Suppressor macrophage treated with lipopolysaccharide for 4 hours (primary cell): ENCODE data around the gene ZBTB18.
"Not testable (repeated sequence)": the region's sequence is repeated elsewhere in the genome, so short reads cannot be mapped to it uniquely, and the experiment has no call there.

Experiments used
- DNase-seq: peaks from one replicate; pipeline ENCODE4 v3.0.0-alpha.2; 2020

ZBTB18 gene

DNA sequence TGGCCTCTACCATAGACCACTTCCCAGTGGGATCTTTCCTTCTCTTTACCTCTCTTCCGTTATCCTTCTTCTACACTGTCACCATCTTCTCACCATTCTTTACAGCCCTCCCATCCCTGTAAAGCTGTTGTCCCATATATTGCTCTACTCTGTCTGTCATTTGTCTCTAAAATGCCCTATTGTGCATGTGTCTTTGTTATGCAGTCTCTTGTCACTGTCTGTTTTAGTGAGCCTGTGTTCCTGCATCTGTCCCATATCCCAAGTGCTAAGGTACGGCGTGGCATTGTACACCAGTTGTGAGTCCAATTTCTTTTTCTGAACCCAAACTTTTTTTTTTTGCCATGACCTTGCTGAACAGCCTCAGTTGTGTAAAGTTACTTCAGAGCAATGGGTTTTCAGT is 8.8 kb upstream of the ZBTB18 start:
- no peak for DNase-seq

GRCh38 chr1:244044423-244044822 is 6.7 kb upstream of the ZBTB18 start:
- DNase-seq: no peak

GRCh38 chr1:244046254-244046653 is 4.8 kb upstream of the ZBTB18 start:
- not testable (repeated sequence) for DNase-seq

DNA sequence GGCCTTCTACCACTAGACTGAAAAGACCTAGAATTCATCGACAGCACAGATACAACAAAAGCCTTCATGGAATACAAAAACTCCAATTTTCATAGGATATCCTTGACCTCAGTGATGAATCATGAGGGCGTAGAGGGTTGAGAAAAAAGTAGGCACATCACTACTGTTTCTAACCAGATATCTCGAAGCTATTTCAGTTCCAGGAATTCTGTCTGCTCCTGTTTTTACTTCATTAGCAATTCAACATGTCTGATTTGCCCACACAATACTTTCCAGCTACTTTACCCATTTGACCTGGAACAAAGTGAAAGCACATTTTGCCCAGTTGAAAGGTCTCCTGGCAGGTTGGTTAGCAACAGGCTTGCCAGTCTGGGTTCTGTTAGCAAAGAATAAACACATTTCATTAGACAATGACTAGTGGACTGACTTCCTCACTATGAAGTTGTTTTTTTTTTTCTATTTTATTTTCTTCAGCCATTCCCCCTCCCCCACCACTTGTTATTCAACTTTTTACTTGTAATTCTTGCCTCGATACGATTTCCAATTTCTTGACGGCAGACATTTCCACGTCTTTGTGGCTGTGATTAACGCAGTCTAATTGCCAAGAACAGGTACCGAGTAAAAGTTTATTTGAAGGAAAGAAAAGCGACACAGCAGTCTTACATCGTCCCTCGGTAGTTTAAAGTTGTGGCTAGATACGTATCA is 4.0 kb upstream of the ZBTB18 start:
- DNase-seq: no peak

DNA sequence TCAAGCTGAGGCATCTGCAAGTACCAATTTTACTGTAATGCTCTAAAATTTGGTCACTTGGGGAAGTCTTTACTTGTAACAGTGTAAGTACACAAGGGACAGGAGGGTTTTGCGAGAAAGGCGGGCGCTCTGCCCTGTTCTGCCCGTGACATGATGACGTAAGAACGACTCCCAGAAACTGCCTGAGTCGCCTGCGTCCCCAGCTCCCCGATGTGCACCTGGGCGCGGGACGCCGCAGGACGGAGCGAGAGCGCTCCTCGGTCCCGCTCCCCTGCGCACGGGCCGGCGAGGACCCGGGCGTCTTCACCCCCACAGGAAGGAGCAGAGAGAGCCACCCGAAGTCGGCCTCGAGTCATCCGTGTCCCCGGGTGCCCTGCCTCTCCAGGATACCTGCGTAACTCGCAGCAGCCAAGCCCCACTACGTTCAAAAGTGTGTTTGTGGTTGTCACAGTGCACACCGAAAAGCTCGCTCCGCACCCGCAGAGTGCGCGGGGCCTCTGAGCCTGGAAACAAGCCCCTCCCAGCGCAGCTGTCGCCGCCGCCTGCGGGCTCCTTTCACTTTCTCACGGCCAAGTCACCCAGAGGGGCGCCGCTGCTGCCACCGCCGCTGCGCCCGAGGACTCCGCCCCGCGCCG is 3.3 kb upstream of the ZBTB18 start:
- DNase-seq: peak; percentile 52

GRCh38 chr1:244048256-244049161 is 2.6 kb upstream of the ZBTB18 start:
- DNase-seq: peak; percentile 99

DNA sequence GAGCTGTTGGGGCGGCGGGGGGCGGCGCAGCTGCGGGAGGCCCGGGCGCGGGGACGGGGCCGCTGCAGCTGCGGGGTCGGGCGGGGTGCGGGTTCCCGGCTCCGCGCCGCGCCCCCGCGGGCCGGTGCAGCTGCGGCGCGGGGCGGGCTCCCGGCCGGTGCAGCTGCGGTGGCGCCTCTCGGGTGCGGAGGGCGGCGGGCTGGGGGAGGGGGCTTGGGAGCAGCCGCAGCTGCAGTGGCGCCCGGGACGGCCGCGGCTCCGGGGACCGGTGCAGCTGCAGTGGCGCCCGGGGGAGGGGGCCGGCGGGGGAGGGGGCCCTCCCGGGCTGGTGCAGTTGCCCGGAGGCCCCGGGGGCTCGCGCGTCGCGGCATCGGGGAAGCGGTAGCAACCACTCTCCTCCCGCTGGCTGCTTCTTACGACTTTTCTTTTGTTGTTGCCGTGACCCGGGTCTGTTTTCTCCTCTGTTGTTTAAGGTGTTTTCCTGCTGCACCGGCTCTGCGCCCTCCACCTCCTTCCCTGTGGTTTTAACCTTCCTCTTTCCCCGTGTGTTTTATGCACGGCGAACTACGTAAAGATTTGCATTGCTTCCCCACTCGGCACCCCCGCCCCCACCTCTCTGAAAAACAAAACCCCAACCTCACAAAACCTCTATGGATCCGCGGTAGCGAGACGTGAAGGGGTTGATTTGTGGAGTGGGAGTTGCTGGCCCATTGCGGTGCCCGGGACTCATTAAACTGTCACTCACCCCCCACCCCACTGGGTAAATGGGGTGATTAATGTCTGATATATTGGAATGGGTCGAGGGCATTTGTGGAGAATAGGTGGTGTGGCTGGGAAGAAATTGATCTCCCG is 1.7 kb upstream of the ZBTB18 start:
- no peak for DNase-seq

DNA sequence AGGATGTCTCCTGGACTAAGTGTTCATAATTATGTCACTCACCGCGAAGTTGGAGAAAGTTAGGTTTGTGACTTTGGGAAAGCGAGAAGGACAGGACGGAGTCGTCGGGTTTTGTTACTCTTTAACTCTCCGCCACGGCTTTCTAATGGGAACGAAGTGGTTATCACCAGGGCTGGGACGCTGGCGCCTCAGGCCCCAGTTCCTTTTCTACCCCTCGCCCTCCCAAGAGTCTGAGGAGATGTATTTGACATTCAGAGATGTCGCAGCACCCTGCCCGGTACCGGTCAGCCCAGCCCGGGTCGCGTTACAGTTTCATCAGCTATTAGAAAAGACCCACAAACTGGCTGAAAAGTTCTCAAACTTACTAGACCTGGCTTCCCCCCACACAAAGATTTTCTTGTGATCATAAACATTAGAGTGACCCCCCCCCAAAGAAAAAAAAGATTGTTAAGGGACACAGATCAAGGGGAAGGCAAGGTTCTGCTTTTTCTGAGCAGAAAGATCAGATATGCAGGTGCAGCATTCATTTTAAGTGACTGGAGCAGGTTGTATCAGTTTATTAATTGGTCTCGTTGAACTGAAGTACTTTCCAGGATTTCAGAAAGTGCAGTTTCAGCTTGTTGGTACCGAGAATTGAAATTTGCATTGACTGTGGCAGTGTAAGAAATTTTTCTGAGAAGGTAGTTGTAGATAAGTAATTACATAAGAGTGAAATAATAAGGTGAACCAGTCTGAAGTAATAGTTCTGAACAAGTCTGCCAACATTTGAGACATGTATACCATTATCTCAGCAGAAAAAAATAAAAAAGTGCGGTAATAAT is 859 bp upstream of the ZBTB18 start:
- DNase-seq: no peak

DNA sequence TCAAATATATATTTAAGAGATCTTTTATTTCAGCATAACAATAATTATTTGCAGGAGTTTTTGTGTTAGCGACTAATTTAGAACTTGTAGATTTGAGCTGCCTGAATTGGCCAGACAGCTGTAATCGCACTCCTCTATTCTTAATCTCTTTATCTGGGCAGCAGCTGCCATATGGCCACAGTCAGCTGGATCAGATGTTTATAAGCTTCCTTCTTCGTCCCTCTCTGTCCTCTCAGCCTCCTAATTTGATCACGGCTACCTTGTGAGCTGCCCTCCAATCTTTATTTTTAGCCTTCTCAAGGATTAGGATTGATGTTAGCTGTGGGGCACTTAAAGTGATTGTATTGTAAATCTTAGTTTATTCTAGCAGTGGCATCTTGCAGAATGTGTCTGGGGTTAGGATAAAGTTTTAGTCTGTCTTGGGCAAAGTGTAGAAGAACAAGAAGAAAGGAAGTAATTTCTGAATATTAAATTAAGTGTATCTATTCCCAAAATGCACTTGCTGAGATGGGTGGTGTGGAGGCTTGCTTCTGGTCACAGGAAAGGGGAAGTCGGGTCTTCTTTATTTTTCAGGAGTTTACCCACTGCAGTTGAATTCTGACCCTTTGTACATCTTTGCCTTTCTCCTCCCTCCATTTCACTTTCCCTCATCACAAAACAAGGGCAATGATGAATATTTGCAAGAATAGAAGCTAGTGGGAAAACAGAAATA is 1.1 kb downstream of the ZBTB18 start:
- DNase-seq: no peak

DNA sequence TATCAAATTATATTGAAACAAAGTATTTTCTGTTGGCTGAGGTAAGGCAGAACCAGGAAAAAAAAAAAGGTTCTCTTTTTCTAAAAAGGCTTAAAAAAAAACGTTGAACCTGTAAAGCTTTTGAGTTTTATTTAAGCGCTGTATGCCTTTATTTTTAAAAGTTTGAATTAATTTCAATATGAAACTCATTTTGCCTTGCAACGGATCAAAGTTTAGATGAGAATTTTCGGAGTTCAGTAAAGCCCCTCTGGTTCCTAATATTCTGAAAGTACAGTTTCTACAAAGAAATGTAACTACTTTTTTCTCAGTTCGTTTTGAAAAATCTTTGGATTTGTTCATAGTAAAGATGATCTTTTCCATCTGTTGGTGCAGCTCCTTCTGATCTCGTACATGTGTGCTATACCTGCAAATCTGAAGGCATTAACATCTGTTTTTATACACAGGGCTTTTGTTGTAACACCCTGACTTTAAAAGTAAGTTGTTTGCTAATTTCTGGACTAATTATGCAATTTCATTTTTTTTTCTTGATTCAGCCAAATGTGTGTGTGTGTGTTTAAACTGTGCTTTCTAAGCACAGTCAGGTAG is 1.7 kb downstream of the ZBTB18 start:
- DNase-seq: no peak

DNA sequence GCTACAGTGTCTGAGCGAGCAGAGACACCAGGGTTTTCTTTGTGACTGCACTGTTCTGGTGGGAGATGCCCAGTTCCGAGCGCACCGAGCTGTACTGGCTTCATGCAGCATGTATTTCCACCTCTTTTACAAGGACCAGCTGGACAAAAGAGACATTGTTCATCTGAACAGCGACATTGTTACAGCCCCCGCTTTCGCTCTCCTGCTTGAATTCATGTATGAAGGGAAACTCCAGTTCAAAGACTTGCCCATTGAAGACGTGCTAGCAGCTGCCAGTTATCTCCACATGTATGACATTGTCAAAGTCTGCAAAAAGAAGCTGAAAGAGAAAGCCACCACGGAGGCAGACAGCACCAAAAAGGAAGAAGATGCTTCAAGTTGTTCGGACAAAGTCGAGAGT is 2.7 kb downstream of the ZBTB18 start:
- DNase-seq: no peak

- DNase-seq: no peak
These were observed 3.3 kb downstream of the ZBTB18 start for GRCh38 chr1:244054247-244054923.

DNA sequence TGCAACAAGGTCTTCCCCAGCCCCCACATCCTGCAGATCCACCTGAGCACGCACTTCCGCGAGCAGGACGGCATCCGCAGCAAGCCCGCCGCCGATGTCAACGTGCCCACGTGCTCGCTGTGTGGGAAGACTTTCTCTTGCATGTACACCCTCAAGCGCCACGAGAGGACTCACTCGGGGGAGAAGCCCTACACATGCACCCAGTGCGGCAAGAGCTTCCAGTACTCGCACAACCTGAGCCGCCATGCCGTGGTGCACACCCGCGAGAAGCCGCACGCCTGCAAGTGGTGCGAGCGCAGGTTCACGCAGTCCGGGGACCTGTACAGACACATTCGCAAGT is 3.8 kb downstream of the ZBTB18 start:
- no peak for DNase-seq

GRCh38 chr1:244056577-244056976 is 5.5 kb downstream of the ZBTB18 start:
- no peak for DNase-seq

DNA sequence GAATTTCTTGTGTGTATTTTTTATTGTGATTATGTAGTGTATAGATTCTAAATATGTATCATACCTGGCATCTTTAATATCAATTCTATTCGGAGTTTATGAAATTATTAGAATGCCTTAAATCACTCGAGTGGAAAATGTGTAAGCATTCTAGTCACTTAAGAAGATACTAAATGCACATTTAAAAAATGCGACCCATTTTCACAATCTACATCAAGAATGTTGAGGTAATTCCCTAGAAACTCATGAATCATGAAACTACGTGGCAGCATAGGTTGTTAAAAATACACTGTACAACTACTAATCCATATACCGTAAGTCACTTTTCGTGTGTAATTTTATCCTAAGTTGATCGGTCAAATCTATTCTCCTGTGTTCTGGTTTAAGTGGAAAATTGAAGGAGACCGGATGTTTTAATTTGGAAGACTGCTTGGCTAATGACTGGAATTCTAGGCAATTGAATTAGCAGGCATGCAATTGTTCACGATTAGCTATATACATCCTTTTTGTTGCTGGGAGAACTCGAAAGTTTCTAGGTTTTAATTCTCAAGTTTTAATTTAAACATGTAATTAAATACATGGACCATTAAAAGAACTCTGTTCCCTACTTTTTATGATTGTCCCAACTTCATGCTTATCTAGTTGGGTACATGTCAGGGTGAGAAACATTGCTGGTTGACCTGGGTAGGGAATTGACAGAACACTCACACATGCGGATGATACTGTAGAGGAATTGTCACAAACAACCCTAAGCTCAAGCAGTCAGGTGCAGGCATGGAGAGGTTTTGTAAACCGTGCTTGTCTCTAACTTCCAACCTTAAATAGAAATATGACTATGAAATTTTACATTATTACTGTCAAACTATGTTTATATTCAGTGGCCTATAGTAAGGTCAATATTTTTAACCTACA is 6.6 kb downstream of the ZBTB18 start:
- no peak for DNase-seq

DNA sequence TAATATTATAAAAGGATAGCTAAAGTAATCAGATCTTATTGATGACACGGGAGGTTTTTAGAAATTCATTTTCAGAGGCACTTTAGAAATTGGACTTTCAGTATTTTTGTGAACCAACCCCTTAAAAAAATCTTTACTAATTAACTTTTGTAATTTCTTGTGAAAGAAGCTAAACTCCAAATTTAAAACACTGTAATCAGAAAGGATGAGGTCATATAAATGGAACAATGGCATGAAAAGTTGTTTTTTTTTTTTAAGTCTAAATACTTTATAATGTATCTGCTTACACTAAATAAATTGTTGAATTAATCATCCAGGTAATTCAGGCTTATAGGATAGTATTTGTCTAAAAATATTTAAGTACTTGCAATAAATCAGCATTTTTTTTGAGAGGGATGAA is 9.0 kb downstream of the ZBTB18 start:
- no peak for DNase-seq

DNA sequence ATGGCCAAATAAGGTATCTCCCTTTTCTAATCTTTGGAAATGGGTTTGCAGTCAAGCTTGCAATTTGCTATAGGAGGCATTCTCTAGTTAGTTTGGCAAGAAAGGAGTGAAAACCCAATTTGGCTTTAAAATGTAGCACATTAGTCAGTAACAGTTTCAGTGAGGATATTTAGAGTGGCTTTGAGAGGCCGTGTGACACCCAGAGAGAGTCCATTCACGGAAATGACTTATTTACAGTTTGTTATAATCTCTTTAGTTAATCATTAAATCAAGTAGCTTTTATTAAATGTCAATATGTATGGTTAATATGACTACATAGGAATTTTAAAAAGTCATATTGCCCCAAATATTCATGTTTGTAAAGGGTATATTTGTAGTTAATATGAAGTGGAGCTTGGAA is 9.6 kb downstream of the ZBTB18 start:
- no peak for DNase-seq

GRCh38 chr1:244062156-244062725 is 11.2 kb downstream of the ZBTB18 start:
- DNase-seq: no peak

- DNase-seq: no peak
These were observed 12.4 kb downstream of the ZBTB18 start for GRCh38 chr1:244063498-244063897.
